NT2/D1 (cell line): ENCODE data around the gene ULBP3.
"Not testable (repeated sequence)": the region's sequence is repeated elsewhere in the genome, so short reads cannot be mapped to it uniquely, and the experiment has no call there.

Source experiments
- DNase-seq: peaks from one replicate; pipeline ENCODE4 v3.0.0-alpha.2; 2011; ENCODE audit warnings: low read depth, low spot score
- H3K27me3 ChIP-seq: 2 replicates; pipeline ENCODE4 v1.6.0; 2011; ENCODE audit warnings: mild to moderate bottlenecking; ENCODE audit not compliant: insufficient read length, insufficient read depth
- H3K36me3 ChIP-seq: 2 replicates; pipeline ENCODE4 v1.6.1; 2011; ENCODE audit warnings: mild to moderate bottlenecking, low read length, mixed read lengths; ENCODE audit not compliant: insufficient read depth, insufficient read length
- H3K4me1 ChIP-seq: 2 replicates; pipeline ENCODE4 v1.5.1; 2011; ENCODE audit not compliant: insufficient read depth, insufficient read length
- H3K4me3 ChIP-seq: 2 replicates; pipeline ENCODE4 v1.5.1; 2011; ENCODE audit warnings: low read depth; ENCODE audit not compliant: insufficient read length
- H3K9ac ChIP-seq: 2 replicates; pipeline ENCODE4 v1.6.0; 2011; ENCODE audit warnings: low read depth; ENCODE audit not compliant: insufficient read length
- H3K9me3 ChIP-seq: 2 replicates; pipeline ENCODE4 v1.5.1; 2011; ENCODE audit warnings: mild to moderate bottlenecking, low read length; ENCODE audit not compliant: insufficient read depth
- SUZ12 ChIP-seq: IDR thresholded peaks from 2 replicates; pipeline ENCODE4 v1.6.1; 2011; ENCODE audit not compliant: insufficient read length, insufficient read depth; ENCODE audit errors: extremely low read depth
- YY1 ChIP-seq: IDR thresholded peaks from 2 replicates; pipeline ENCODE4 v1.6.1; 2011; ENCODE audit not compliant: insufficient read length, insufficient read depth
- ZNF274 ChIP-seq: IDR thresholded peaks from 2 replicates; pipeline ENCODE4 v1.6.1; 2011; ENCODE audit warnings: mild to moderate bottlenecking, low read depth, low read length

ULBP3 gene

GRCh38 chr6:150018846-150019580 lies 49.9 kb downstream of the ULBP3 start:
- TF ChIP-seq YY1 = no peak
- no peak for TF ChIP-seq SUZ12
- no peak for TF ChIP-seq ZNF274
- Histone ChIP-seq H3K27me3 (peaks cover 37% of the 10 kb centered on the region), H3K4me3 (no peak overlapping the region), H3K9ac (no peak overlapping the region), H3K9me3 (no peaks in the 10 kb centered on the region), H3K4me1 (no peaks in the 10 kb centered on the region), H3K36me3 (no peaks in the 10 kb centered on the region)
- DNase-seq = no peak

DNA sequence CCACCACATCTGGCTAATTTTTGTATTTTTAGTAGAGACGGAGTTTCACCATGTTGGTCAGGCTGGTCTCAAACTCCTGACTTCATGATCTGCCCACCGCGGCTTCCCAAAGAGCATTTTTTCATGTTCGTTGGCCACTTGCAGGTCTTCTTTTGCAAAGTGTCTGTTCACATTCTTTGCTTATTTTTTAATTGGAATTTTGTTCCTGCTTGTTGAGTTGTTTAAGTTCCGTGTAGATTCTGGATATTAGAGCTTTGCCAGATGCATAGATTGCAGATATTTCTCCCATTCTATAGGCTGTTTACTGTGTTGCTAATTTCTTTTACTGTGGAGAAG lies 51.8 kb downstream of the ULBP3 start:
- not testable (repeated sequence) for H3K9me3 ChIP-seq, H3K4me1 ChIP-seq, DNase-seq, H3K4me3 ChIP-seq, H3K9ac ChIP-seq, H3K36me3 ChIP-seq
- peaks cover 51% of the 10 kb centered on the region for H3K27me3 ChIP-seq

DNA sequence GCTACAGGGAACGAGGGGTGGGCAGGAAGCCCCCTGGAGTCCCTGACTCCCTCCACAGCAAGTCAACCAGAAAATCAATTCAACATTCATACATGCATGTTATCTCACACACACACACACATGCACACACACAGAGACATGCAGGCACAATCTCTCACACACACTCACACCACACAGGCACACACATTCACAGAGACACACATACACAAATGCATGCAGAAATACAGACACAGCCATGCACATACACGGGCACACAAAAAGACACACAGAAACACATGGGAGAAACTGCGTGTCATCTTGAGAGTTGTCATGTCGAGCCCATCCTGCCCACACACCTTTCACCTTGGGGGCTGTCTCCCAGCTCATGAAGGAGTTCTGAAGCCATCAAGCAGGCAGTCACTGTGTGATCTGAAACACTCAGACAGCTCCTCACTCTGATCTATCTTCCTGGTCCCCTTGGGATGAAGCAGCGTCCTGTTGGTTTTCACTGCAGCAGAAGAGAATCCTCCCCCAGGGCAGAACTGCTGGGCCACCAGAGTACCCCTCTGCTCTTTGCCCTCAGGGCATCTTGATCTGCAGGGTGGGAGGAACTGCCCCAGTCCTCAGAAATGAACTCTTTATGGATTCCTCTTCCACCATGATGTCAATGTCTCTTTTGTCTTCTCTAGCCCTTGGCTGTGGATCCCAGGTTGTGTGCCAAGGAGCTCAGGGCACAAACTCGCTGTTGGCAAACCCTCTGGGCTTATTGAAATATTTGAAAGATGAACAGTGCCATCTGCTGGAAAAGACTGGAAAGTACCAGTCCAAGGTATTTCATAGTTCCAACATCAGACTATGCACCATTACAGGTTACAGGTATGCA lies 52.4 kb downstream of the ULBP3 start:
- no peaks in the 10 kb centered on the region for H3K36me3 ChIP-seq
- peaks cover 56% of the 10 kb centered on the region for H3K27me3 ChIP-seq
- TF ChIP-seq SUZ12 (no peak), YY1 (no peak), ZNF274 (no peak)
- H3K9me3 ChIP-seq = no peaks in the 10 kb centered on the region
- H3K9ac ChIP-seq = no peak overlapping the region
- H3K4me1 ChIP-seq = no peaks in the 10 kb centered on the region
- H3K4me3 ChIP-seq = no peak overlapping the region
- peak; percentile 8 for DNase-seq

DNA sequence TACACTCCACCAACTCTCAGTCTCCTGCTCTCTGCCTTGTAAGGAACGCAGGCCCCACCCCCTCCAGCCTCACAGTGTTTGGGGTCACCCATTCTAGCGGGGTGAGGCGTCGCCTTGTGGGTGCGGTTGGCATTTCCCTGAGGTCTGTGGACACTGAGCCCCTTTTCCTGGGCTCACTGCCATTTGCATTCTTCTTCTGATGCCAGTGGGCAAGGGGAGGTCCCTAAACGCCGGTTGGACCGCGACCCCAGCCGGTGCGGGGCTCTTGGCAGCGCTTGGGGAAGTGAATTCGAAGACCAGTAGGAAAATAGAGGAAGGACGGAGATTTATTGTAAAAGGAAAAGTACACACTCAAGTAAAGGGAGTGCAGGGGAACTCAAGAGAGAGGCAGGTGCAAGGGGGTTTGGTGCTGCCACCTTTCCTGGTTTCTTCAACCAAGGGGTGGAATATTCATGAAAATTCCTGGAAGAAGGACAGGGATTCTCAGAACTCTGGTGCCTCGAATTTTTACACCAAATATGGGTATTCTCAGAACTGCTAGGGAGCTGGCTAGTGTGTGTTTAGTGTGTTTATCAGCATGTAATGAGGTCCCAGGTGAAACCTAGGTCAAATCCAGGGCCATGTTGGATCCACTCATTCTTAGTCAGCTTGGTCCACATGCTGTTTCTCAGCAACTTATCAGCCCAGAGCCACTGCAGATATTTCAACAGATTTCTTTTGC lies 53.5 kb downstream of the ULBP3 start:
- not testable (repeated sequence) for H3K4me3 ChIP-seq, H3K36me3 ChIP-seq, H3K4me1 ChIP-seq, H3K9me3 ChIP-seq, H3K9ac ChIP-seq, DNase-seq
- peaks cover 64% of the 10 kb centered on the region for H3K27me3 ChIP-seq

GRCh38 chr6:150014623-150015280 lies 54.2 kb downstream of the ULBP3 start:
- H3K36me3 ChIP-seq, DNase-seq, H3K9me3 ChIP-seq, H3K9ac ChIP-seq, H3K4me3 ChIP-seq, H3K4me1 ChIP-seq: not testable (repeated sequence)
- H3K27me3 ChIP-seq = peaks cover 69% of the 10 kb centered on the region

DNA sequence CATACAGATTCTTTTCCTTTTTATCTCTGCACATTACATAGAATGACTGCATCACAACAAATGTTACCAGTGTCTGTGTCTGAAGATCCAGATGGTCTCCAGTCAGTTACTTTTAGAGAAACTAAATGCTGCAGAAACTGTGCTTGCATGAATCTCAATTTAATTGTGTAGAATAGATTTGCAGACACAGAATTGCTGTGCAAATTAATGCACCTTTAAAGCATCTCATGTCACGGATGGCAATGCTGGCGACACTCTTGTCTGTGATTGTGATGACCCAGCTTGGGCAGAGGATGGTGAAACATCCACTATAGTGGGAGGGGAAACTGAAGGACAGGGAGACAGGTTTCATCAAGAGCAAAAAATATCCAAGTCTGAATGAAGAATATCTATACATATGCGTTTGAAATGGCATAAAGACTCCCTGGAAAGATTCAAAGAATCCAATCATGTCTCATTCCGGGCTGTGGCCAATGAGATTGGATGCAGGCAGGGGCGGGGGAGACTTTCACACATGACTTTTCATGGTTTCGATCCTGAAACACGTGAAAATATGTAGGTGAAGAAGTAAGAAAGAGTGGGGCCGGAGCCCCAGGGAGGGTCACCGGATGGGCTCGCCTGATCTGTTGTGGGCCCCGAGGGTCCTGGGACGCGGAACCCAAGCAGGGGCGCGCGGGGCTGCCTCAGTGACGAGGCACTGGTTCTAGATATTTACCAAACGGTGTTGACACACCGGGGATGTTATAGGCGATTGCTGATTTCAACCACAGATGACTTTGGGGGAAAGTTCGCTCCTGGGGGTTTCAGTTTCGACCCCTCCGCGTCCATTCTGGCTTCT lies 54.9 kb downstream of the ULBP3 start:
- H3K4me3 ChIP-seq, H3K9me3 ChIP-seq, H3K4me1 ChIP-seq, H3K9ac ChIP-seq, DNase-seq, H3K36me3 ChIP-seq: not testable (repeated sequence)
- H3K27me3 ChIP-seq = peaks cover 71% of the 10 kb centered on the region

GRCh38 chr6:150012846-150013784 lies 55.8 kb downstream of the ULBP3 start:
- H3K4me3 ChIP-seq, DNase-seq, H3K4me1 ChIP-seq, H3K9ac ChIP-seq, H3K36me3 ChIP-seq, H3K9me3 ChIP-seq: not testable (repeated sequence)
- peaks cover 67% of the 10 kb centered on the region for H3K27me3 ChIP-seq
